Activated CD4-positive, alpha-beta memory T cell treated with anti-CD3 and anti-CD28 coated beads, Interleukin-2, amount 10 ng/mL, durations not matched to agents 7 days and 5 days (primary cell): ENCODE data around the gene SNAP47. TPM values are rescaled to one million over a fixed set of nuclear protein-coding genes. Genes with fewer than 3 reads are reported as not detected.

Experiments used
- CTCF ChIA-PET: fragments of 350-600 bp; sonication (Branson Sonifier 250); formaldehyde crosslinking; loops from one replicate; lab custom pipeline; 2021; ENCODE audit warnings: antibody characterized with exemption, inconsistent platforms; lab: Charles Lee
- POLR2A ChIA-PET: fragments of 350-600 bp; sonication (Branson Sonifier 250); formaldehyde crosslinking; loops from one replicate; lab custom pipeline; 2021; ENCODE audit warnings: antibody characterized with exemption; lab: Charles Lee
- DNase-seq: peaks from one replicate; pipeline ENCODE4 v3.0.0-alpha.2; 2020
- H3K27ac Mint-ChIP-seq: one replicate; pipeline ENCODE4 v1.8.0; 2021; ENCODE audit warnings: mild to moderate bottlenecking, mixed read lengths
- H3K27me3 Mint-ChIP-seq: one replicate; pipeline ENCODE4 v1.8.0; 2021; ENCODE audit warnings: mixed read lengths
- H3K36me3 Mint-ChIP-seq: one replicate; pipeline ENCODE4 v1.8.0; 2021; ENCODE audit warnings: low read depth, mixed read lengths
- H3K4me1 Mint-ChIP-seq: one replicate; pipeline ENCODE4 v1.8.0; 2021; ENCODE audit warnings: mixed read lengths
- H3K4me3 Mint-ChIP-seq: one replicate; pipeline ENCODE4 v1.8.0; 2021; ENCODE audit warnings: mild to moderate bottlenecking, mixed read lengths
- H3K9me3 Mint-ChIP-seq: one replicate; pipeline ENCODE4 v1.8.0; 2021; ENCODE audit warnings: mixed read lengths
- total RNA-seq, 2 experiments: library from RNA; stranded (reverse); gene quantifications; one replicate each; pipeline ENCODE4 v1.2.3, GENCODE V29; 2021

SNAP47 gene
- total RNA-seq, 2 experiments from 2014 or later, result 55.3 to 59.4 TPM

- Mint-ChIP-seq H3K27me3 (no peaks in the 10 kb centered on the region), H3K4me3 (peak overlapping the region; percentile 44), H3K36me3 (peaks cover 71% of the 10 kb centered on the region), H3K4me1 (peaks cover 66% of the 10 kb centered on the region), H3K27ac (peak overlapping the region; percentile 94), H3K9me3 (no peaks in the 10 kb centered on the region)
- ChIA-PET POLR2A (interaction anchor here (0.6 to 0.7 kb wide), 2 partner anchors 9 to 373 kb away, joined by 3 read pairs; no protein-coding TSS in a partner anchor), CTCF (interaction anchor here (1.1 to 2.3 kb wide), 2 partner anchors 20 kb away, joined by 3 to 13 read pairs; no protein-coding TSS in a partner anchor)
- no peak for DNase-seq
Measured at GRCh38 chr1:227767401-227768124, 32.3 kb downstream of the SNAP47 start.

DNA sequence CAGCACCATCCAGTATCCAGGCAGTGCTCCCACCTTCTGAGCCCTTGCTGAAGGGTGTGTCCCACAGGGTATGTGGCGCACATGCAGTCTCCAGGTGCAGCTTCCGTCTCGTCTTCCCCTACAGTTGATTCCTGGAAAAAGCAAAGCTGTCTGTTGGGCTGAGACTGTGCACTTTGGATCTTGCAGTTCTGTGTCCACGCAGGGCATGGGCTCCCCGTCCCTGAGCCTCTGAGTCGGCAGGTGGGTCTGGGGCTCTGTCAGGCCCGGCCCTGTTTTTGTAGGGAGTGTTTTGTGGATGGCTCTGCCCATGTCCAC is 32.8 kb downstream of the SNAP47 start:
- CTCF ChIA-PET, result interaction anchor here (1.1 kb wide), 1 partner anchor 20 kb away, joined by 3 read pairs; no protein-coding TSS in a partner anchor
- H3K9me3 Mint-ChIP-seq, result no peaks in the 10 kb centered on the region
- H3K4me3 Mint-ChIP-seq, result no peak overlapping the region
- peaks cover 67% of the 10 kb centered on the region for H3K36me3 Mint-ChIP-seq
- POLR2A ChIA-PET, result interaction anchor here (0.7 kb wide), 1 partner anchor 9 kb away, joined by 3 read pairs; no protein-coding TSS in a partner anchor
- peak overlapping the region; percentile 94 for H3K27ac Mint-ChIP-seq
- no peak for DNase-seq
- peaks cover 63% of the 10 kb centered on the region for H3K4me1 Mint-ChIP-seq
- no peaks in the 10 kb centered on the region for H3K27me3 Mint-ChIP-seq

DNA sequence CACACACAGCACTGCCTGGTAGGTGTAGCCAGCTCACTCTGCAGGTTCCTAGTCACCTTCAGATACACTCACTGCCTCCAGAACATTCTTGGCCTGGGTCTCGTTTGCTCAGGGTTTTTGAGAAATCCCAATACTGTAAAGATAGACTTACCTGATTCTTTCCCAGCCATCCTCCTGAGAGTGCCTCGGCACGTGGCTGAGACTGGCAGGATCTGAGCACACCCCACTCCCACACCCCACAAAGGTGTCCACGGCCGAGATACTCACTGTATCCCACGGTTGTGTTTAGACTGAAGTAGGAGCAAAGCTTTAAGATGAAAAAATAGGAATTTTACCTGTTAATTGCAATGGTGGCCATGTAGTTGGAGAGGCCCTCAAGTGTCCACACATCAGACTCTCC is 33.4 kb downstream of the SNAP47 start:
- Mint-ChIP-seq H3K4me3 (no peak overlapping the region), H3K27me3 (no peaks in the 10 kb centered on the region), H3K4me1 (peaks cover 63% of the 10 kb centered on the region), H3K36me3 (peaks cover 65% of the 10 kb centered on the region), H3K9me3 (no peaks in the 10 kb centered on the region), H3K27ac (peak overlapping the region; percentile 48)
- ChIA-PET CTCF (interaction anchor here (1.1 kb wide), 1 partner anchor 19 kb away, joined by 3 read pairs; no protein-coding TSS in a partner anchor), POLR2A (interaction anchor here (0.7 kb wide), 1 partner anchor 10 kb away, joined by 3 read pairs; no protein-coding TSS in a partner anchor)
- DNase-seq, result no peak

DNA sequence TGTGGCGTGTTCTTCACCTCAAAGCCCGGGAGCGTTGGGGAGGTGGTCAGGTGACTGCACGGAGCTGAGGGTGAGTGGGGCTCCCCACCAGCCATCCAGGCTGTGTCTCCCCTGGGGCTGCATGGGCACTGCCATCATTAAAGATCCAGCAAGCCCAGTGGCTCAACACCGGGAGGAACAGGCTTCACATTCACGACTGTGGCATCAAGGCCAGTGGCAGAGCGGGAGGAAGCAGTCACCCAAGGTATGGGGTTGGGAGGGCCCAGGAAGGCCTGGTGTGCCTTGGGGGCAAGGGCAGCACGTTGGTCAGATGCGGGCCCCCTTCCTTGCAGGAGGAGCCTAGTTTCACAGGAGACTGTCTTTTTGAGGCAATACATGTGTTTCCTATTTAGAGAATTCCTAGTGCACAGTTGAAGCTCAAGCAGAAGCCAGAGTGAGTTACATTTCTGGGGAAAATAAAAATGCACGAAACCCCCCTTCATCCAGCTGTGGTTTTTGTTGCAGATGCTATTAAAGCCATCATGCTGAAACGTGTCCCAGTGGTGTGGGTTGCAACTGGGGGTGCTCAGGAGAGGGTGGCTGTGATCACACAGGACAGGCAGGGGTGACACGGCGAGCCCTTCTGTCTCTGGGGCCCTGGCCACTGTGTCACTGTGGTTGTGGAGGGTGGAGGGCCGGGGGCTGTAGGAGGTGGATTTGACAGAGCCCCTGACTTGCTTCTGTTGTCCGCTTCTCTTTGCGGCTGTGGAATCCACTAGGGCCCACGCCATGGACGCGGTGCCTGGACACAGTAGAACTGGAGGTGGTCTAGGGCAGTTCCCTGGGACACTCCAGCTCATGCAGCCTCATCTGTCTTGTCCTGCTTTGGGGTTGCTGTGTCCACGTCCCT is 34.1 kb downstream of the SNAP47 start:
- Mint-ChIP-seq H3K27ac (no peak overlapping the region), H3K4me3 (no peak overlapping the region), H3K9me3 (no peaks in the 10 kb centered on the region), H3K36me3 (peaks cover 65% of the 10 kb centered on the region), H3K27me3 (no peaks in the 10 kb centered on the region), H3K4me1 (peaks cover 63% of the 10 kb centered on the region)
- no peak for DNase-seq
- CTCF ChIA-PET, result no interaction called here
- POLR2A ChIA-PET, result no interaction called here

DNA sequence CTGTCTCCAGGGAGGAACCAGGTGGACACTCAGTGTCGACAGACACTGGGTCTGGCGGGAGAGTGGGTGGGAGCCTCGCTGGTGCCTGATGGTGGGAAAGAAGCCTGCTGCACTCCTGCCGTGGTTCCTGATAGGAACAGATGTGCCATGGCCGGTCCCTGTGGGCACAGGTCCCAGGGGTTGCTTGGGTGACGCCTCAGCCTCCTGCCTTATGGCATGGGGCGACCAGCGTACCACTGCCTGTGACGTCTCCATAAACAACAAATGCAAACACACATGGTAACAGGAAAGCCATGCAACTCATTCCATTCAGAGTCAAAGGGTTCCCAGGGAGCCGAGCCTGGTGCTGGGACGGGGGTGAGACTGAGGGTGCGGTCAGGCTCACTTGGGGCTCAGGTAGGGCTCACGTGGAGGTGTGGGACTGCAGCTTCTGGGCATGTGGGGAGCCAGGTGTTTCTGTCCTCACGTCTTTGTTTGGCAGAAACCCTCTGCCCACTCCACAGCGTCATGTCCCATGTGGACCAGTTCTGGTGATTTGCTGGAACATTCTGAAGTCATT is 34.8 kb downstream of the SNAP47 start:
- peaks cover 63% of the 10 kb centered on the region for H3K4me1 Mint-ChIP-seq
- H3K27me3 Mint-ChIP-seq, result no peaks in the 10 kb centered on the region
- ChIA-PET CTCF (no interaction called here), POLR2A (no interaction called here)
- no peak overlapping the region for H3K4me3 Mint-ChIP-seq
- H3K36me3 Mint-ChIP-seq, result peaks cover 60% of the 10 kb centered on the region
- no peak for DNase-seq
- no peaks in the 10 kb centered on the region for H3K9me3 Mint-ChIP-seq
- H3K27ac Mint-ChIP-seq, result no peak overlapping the region

- ChIA-PET POLR2A (no interaction called here), CTCF (no interaction called here)
- H3K9me3 Mint-ChIP-seq, result no peaks in the 10 kb centered on the region
Measured at GRCh38 chr1:227770812-227771211, 35.6 kb downstream of the SNAP47 start.

DNA sequence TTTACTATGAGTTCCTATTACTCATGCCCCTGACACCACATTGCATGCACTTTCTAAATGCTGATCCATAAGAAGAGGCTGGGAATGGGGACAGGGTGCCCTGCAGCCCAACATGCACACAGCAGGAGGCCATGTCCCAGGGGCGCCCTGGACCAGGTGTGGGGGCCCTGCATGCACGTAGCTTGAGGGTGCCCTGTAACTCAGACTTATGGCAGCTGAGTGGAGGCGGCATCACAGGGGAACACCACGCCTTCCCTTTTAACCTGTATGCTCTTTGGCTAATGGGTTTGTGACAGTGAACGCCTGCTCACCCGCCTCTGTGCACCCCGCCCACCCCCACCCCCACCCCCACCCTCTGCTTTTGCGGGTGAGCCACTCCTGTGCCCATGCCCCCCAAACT is 36.1 kb downstream of the SNAP47 start:
- no peak for DNase-seq
- Mint-ChIP-seq H3K27ac (no peak overlapping the region), H3K27me3 (no peaks in the 10 kb centered on the region), H3K4me1 (peaks cover 58% of the 10 kb centered on the region), H3K36me3 (peaks cover 53% of the 10 kb centered on the region), H3K4me3 (no peak overlapping the region), H3K9me3 (no peaks in the 10 kb centered on the region)
- ChIA-PET POLR2A (no interaction called here), CTCF (no interaction called here)

More at GRCh38 chr1:227770812-227771211, 35.6 kb downstream of the SNAP47 start:
- Mint-ChIP-seq H3K4me3 (no peak overlapping the region), H3K36me3 (peaks cover 54% of the 10 kb centered on the region), H3K4me1 (peaks cover 59% of the 10 kb centered on the region), H3K27me3 (no peaks in the 10 kb centered on the region), H3K27ac (no peak overlapping the region)
- no peak for DNase-seq

DNA sequence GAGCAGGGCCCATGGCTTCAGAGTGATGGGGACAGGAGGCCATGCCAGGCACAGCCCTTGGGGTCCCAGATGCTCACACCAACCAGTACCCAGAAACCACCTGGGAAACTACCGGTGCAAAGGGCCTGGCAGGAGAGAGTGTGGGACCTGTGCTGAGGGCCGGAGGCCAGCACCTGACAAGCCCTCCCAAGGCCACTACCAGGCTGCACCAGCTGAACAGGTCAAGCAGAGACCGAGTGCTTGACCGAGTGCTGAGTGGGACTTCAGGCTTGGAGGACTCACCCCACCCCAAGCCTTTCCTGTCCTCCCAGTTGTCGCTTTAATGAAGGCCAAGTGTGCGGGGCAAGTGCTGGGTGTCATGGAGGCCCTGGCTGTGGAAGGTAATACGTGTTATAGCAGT is 36.5 kb downstream of the SNAP47 start:
- no peak for DNase-seq
- Mint-ChIP-seq H3K36me3 (peaks cover 53% of the 10 kb centered on the region), H3K4me3 (no peak overlapping the region), H3K27ac (no peak overlapping the region), H3K4me1 (peaks cover 58% of the 10 kb centered on the region), H3K9me3 (no peaks in the 10 kb centered on the region), H3K27me3 (no peaks in the 10 kb centered on the region)
- ChIA-PET POLR2A (no interaction called here), CTCF (interaction anchor here (2.7 kb wide), 1 partner anchor 8 kb away, joined by 11 read pairs; no protein-coding TSS in a partner anchor)

GRCh38 chr1:227773558-227773957 is 38.3 kb downstream of the SNAP47 start:
- Mint-ChIP-seq H3K36me3 (peaks cover 39% of the 10 kb centered on the region), H3K4me3 (no peak overlapping the region), H3K27me3 (no peaks in the 10 kb centered on the region), H3K9me3 (no peaks in the 10 kb centered on the region), H3K27ac (peak overlapping the region; percentile 78), H3K4me1 (peaks cover 42% of the 10 kb centered on the region)
- DNase-seq, result no peak
- ChIA-PET CTCF (interaction anchor here (2.7 kb wide), 1 partner anchor 10 kb away, joined by 11 read pairs; no protein-coding TSS in a partner anchor), POLR2A (interaction anchor here (0.9 to 1.7 kb wide), 4 partner anchors 8 to 21 kb away, joined by 4 to 6 read pairs (median 4); no protein-coding TSS in a partner anchor)

- peak; percentile 56 for DNase-seq
- H3K27me3 Mint-ChIP-seq, result no peaks in the 10 kb centered on the region
- H3K9me3 Mint-ChIP-seq, result no peaks in the 10 kb centered on the region
- ChIA-PET CTCF (interaction anchor here (1.2 to 2.7 kb wide), 2 partner anchors 8 to 11 kb away, joined by 3 to 11 read pairs; no protein-coding TSS in a partner anchor), POLR2A (interaction anchor here (0.9 to 1.7 kb wide), 4 partner anchors 8 to 22 kb away, joined by 4 to 6 read pairs (median 4); no protein-coding TSS in a partner anchor)
- H3K36me3 Mint-ChIP-seq, result peaks cover 33% of the 10 kb centered on the region
- H3K27ac Mint-ChIP-seq, result peak overlapping the region; percentile 78
- peaks cover 42% of the 10 kb centered on the region for H3K4me1 Mint-ChIP-seq
- no peak overlapping the region for H3K4me3 Mint-ChIP-seq
Measured at GRCh38 chr1:227774051-227774731, 39.0 kb downstream of the SNAP47 start.

GRCh38 chr1:227774821-227775661 is 39.8 kb downstream of the SNAP47 start:
- ChIA-PET CTCF (interaction anchor here (1.2 kb wide), 1 partner anchor 9 kb away, joined by 3 read pairs; no protein-coding TSS in a partner anchor), POLR2A (interaction anchor here (1.5 to 1.7 kb wide), 4 partner anchors 9 to 13 kb away, joined by 4 to 6 read pairs (median 6); no protein-coding TSS in a partner anchor)
- H3K4me3 Mint-ChIP-seq, result no peak overlapping the region
- peaks cover 30% of the 10 kb centered on the region for H3K36me3 Mint-ChIP-seq
- no peak for DNase-seq
- H3K27ac Mint-ChIP-seq, result peak overlapping the region; percentile 78
- no peaks in the 10 kb centered on the region for H3K9me3 Mint-ChIP-seq
- peaks cover 42% of the 10 kb centered on the region for H3K4me1 Mint-ChIP-seq
- H3K27me3 Mint-ChIP-seq, result no peaks in the 10 kb centered on the region
